HL-60 (cell line): ENCODE results near the gene FHL1.

Experiments
- DNase-seq, 2 experiments: peaks; one replicate each; pipeline ENCODE4 v3.0.0-alpha.2; 2010 to 2020; ENCODE audit warnings: low read depth in 1 of 2, low spot score in 1 of 2
- H3K27ac ChIP-seq: fragments of 250-450 bp; sonication (Bioruptor Pico); replicated peaks from 2 replicates; pipeline ENCODE4 v1.5.1; 2020; ENCODE audit warnings: mild to moderate bottlenecking, moderate library complexity
- H3K27me3 ChIP-seq: fragments of 250-450 bp; sonication (Bioruptor Pico); 2 replicates; pipeline ENCODE4 v1.5.1; 2021; ENCODE audit warnings: mild to moderate bottlenecking, moderate library complexity; ENCODE audit not compliant: insufficient read depth, poor library complexity, severe bottlenecking
- H3K4me3 ChIP-seq: replicated peaks from 2 replicates; pipeline ENCODE4 v1.5.1; 2011; ENCODE audit warnings: mild to moderate bottlenecking, control low read depth, low read length; ENCODE audit not compliant: insufficient read depth
- CTCF ChIP-seq: IDR thresholded peaks from one replicate; pipeline ENCODE4 v1.5.1; 2011; ENCODE audit warnings: low read length, control low read depth, inconsistent platforms; ENCODE audit not compliant: insufficient read depth
- GABPA ChIP-seq: IDR thresholded peaks from 2 replicates; pipeline ENCODE4 v1.6.1; 2012; ENCODE audit warnings: low read depth
- POLR2AphosphoS5 ChIP-seq: IDR thresholded peaks from 2 replicates; pipeline ENCODE4 v1.6.1; 2012; ENCODE audit warnings: low read depth
- REST ChIP-seq: IDR thresholded peaks from 2 replicates; pipeline ENCODE4 v1.6.1; 2012; ENCODE audit warnings: low read depth; ENCODE audit not compliant: insufficient replicate concordance
- SPI1 ChIP-seq: IDR thresholded peaks from 2 replicates; pipeline ENCODE4 v1.6.1; 2012; ENCODE audit warnings: low read depth, mild to moderate bottlenecking, borderline replicate concordance

FHL1 gene

DNA sequence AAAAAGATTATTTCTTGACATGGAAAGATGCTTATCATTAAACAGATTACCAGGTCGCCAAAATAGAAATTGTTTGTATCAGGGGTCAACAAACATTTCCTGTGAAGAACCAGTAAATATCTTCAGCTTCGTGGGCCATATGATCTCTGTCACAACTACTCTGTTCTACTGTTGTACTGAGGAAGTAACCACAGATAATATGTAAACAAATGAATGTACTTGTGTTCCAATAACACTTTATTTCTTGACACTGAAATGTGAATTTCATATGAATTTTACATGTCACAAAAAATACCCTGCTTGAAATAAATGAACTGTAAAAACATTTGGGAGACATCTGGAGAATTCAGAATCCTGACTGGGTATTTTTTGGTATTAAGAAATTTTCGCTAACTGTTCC lies 4.7 kb upstream of the FHL1 start:
- Histone ChIP-seq H3K27me3 (peaks cover 6% of the 10 kb centered on the region), H3K4me3 (no peak overlapping the region)
- no peak for TF ChIP-seq GABPA
- TF ChIP-seq POLR2AphosphoS5, result no peak
- no peak for TF ChIP-seq REST
- no peak for TF ChIP-seq CTCF
- TF ChIP-seq SPI1, result no peak

GRCh38 chrX:136143711-136144110 lies 3.6 kb upstream of the FHL1 start:
- H3K4me3 ChIP-seq, result no peak overlapping the region
- H3K27ac ChIP-seq, result no peak overlapping the region
- H3K27me3 ChIP-seq, result peaks cover 6% of the 10 kb centered on the region
- no peak for DNase-seq
- TF ChIP-seq REST, result no peak
- no peak for TF ChIP-seq SPI1
- TF ChIP-seq POLR2AphosphoS5, result no peak
- no peak for TF ChIP-seq GABPA

More for the DNA sequence above, 4.7 kb upstream of the FHL1 start:
- H3K27ac ChIP-seq, result no peak overlapping the region
- DNase-seq, result no peak

- TF ChIP-seq REST, result no peak
- TF ChIP-seq POLR2AphosphoS5, result no peak
- no peak for TF ChIP-seq SPI1
- TF ChIP-seq GABPA, result no peak
- TF ChIP-seq CTCF, result no peak
- no peak for DNase-seq
- H3K4me3 ChIP-seq, result peak overlapping the region; percentile 51
- no peak overlapping the region for H3K27ac ChIP-seq
- H3K27me3 ChIP-seq, result peaks cover 6% of the 10 kb centered on the region
These were observed 569 bp upstream of the FHL1 start for GRCh38 chrX:136146614-136147314.
